AG09309 (cell line): ENCODE measurements around the gene OS9.
"Not testable (repeated sequence)": the region's sequence is repeated elsewhere in the genome, so short reads cannot be mapped to it uniquely, and the experiment has no call there.

Experiments
- DNase-seq: peaks from one replicate; pipeline ENCODE4 v3.0.0-alpha.2; 2010; ENCODE audit warnings: low read depth
- H3K4me3 ChIP-seq: 2 replicates; pipeline ENCODE4 v1.5.1; 2011; ENCODE audit warnings: mild to moderate bottlenecking, low read depth, low read length, moderate library complexity; ENCODE audit not compliant: control insufficient read depth
- CTCF ChIP-seq: IDR thresholded peaks from 2 replicates; pipeline ENCODE4 v1.5.1; 2011; ENCODE audit warnings: mild to moderate bottlenecking, low read depth, low read length, inconsistent platforms; ENCODE audit not compliant: insufficient read depth, control insufficient read depth; ENCODE audit errors: missing control alignments

The OS9 gene

GRCh38 chr12:57658890-57659289 lies 35.0 kb upstream of the OS9 start:
- DNase-seq: no peak
- TF ChIP-seq CTCF: no peak
- no peak overlapping the region for H3K4me3 ChIP-seq

- TF ChIP-seq CTCF: no peak
- DNase-seq: no peak
- no peak overlapping the region for H3K4me3 ChIP-seq
Measured at GRCh38 chr12:57661376-57661775, 32.6 kb upstream of the OS9 start.

GRCh38 chr12:57665066-57665820 lies 28.7 kb upstream of the OS9 start:
- DNase-seq, H3K4me3 ChIP-seq: not testable (repeated sequence)

GRCh38 chr12:57666897-57667296 lies 27.0 kb upstream of the OS9 start:
- H3K4me3 ChIP-seq: no peak overlapping the region
- TF ChIP-seq CTCF: no peak

GRCh38 chr12:57669691-57670090 lies 24.2 kb upstream of the OS9 start:
- H3K4me3 ChIP-seq, DNase-seq: not testable (repeated sequence)

More at GRCh38 chr12:57666897-57667296, 27.0 kb upstream of the OS9 start:
- no peak for DNase-seq

- DNase-seq: not testable (repeated sequence)
Measured at GRCh38 chr12:57671811-57672210, 22.1 kb upstream of the OS9 start.

GRCh38 chr12:57672801-57673200 lies 21.1 kb upstream of the OS9 start:
- DNase-seq: no peak
- no peak overlapping the region for H3K4me3 ChIP-seq
- TF ChIP-seq CTCF: no peak

More at GRCh38 chr12:57671811-57672210, 22.1 kb upstream of the OS9 start:
- H3K4me3 ChIP-seq: not testable (repeated sequence)

GRCh38 chr12:57674691-57675090 lies 19.2 kb upstream of the OS9 start:
- TF ChIP-seq CTCF: no peak
- H3K4me3 ChIP-seq: no peak overlapping the region
- no peak for DNase-seq

- not testable (repeated sequence) for DNase-seq, H3K4me3 ChIP-seq
Measured at GRCh38 chr12:57677947-57678346, 16.0 kb upstream of the OS9 start.
